Subcutaneous adipose tissue (tissue), 4 donors: ENCODE measurements around the gene S100P. TPM values are rescaled to one million over a fixed set of nuclear protein-coding genes. Genes with fewer than 3 reads are reported as not detected.

Experiments used
- CTCF ChIP-seq: fragments of 450-650 bp; IDR thresholded peaks from one replicate; pipeline ENCODE4 v1.5.1; 2016; ENCODE audit warnings: low read depth, mild to moderate bottlenecking, control low read depth, antibody characterized with exemption, moderate library complexity
- total RNA-seq, 4 donors: library from RNA; depleted of rRNA; stranded (reverse); fragments of >200 nt; gene quantifications; one replicate each; pipeline ENCODE4 v1.1.0, GENCODE V29; 2016

The S100P gene
- total RNA-seq, 4 donors from 2014 or later, result 3.4 TPM; not detected in 3

DNA sequence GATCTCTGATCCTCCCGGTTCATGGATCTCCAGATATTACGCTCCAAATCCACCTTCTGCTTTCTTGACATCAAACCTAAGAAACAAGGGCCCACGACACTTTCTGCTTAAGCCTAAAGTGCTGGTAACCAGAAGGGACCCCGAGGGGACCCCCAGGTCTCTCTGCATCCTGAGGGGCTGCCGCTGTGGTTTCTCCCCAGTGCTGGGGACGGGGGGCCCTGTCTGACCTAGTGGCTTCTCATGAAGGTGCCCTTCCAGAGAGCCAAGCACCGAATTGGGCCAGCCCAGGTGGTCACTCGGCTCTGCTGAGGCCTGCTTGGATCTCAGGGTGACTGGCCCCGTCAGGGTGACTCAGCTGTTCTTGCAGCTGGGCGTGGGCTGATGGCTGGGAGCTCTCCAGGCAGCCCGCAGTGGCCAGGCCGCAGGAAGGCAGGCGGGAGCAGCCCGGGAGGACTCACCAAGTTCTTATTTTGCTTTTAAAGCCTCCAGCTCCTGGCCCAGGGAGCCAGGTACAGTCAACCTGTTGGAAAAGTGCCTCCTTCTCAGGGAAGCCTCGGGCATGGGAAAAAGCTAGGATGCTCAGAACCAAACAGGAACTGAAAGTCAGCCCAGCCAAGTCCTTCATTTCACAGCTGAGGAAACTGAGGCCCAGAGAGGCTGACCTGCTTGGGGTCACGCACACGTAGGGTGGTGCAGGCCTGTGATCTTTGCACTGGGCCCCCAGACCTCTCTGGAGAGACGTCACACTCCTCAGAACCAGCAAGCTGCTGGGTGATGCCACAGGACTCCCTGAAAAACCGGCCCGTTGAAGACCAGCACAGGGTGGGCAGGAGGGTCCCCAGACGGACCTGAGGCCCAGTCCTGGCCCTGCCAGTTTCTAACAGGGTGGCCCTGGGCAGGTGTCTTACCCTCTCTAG is 39.0 kb downstream of the S100P start:
- no peak for TF ChIP-seq CTCF

DNA sequence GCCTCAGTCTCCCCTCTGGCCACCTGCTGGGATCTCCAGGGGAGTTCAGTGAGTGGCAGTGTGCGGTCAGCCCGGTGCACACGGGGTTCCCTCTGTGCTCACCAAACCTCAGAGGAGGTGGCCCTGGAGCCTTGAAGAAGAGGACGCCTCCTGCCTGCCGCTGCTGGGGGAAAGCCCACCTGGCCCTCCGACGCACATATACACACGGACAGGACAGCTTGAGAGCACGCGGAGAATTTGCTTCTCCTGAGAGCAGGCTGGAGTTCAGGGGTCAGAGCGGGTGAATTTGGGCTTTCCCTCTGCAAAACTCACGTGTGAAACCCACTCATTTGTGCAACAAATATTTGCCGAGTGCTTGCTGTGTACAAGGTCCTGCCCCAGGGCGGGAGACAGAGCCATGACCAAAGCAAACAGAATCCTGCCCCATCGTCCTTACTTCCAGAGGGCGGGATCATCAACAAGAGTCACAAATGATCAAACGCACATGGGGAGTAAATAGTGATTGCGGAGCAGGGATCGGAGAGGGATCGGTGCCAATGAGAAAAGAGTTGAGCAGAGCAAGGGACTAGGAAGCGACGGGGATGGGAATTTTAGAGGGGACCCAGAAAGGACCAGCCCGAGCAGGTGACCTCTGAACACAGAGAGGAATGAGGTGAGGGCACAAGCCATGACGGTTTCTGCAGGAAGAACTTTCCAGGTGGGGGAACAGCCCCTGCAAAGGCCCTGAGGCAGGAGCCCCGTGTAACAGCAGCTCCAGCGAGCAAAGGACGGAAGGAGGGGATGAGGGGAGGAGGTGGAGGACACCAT is 39.9 kb downstream of the S100P start:
- TF ChIP-seq CTCF, result no peak

DNA sequence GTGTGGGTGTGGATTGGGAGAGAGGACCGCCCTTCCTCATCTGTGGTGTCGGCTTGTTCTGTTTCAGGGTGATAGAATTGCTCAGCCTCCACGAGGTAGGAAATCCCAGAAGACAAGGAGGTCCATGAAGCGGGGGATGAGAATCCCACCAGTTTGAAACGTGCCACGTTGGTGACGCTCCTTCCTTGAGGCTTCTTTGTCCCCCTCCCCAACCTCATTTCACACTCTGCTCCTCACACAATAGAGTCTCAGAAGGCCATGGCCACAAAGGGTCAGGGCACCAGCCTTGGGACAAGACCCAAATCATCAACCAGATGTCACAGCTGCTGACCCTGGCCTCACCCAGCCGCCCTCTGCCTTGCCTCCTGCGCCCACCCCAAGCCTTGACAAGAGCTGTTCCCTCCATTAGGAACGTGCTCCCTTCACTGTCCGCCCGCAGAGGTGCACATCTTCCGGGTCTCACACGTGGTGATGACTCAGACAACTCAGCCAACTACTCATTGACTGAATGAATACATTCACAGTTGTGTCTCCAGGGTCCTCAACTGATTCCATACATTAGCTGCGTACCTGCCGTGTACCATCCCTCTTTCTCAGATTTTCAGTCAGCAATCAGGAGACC is 40.6 kb downstream of the S100P start:
- no peak for TF ChIP-seq CTCF

DNA sequence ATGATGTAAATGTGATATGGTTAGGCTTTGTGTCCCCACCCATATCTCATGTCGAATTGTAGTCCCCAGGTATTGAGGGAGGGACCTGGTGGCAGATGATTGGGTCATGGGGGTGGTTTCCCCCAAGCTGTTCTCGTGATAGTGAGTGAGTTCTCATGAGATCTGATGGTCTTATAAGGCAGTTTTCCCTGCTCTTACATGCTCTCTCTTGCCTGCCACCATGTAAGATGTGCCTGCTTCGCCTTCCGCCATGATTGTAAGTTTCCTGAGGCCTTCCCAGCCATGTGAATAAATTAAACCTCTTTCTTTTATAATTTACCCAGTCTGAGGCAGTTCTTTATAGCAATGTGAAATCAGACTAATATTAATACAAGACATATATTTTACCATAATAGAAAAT is 46.2 kb downstream of the S100P start:
- TF ChIP-seq CTCF, result no peak

- TF ChIP-seq CTCF, result no peak
Measured at GRCh38 chr4:6740347-6740746, 46.7 kb downstream of the S100P start.

GRCh38 chr4:6742507-6742906 is 48.8 kb downstream of the S100P start:
- no peak for TF ChIP-seq CTCF

DNA sequence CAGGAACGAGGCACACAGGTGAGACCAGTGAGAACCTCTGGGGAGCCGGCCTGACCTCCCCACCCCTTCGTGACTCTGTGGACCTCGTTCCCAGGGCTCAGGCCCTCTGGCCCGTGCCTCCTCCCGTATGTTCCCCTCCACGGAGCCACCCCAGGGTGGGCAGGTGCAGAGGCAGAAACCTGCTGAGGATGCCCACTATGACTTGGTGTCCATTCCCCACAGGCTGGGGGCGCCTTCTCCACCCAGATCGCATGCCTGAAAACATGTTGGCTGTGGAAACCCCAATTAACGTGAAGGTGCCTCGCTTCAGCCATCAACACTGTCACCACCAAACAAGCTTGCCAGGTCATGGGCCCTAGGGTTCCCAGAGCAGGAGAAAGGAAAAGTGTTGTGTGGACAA is 49.3 kb downstream of the S100P start:
- TF ChIP-seq CTCF, result no peak
